RCC 7860 (cell line): ENCODE measurements around the gene HTR3E.
"Not testable (repeated sequence)": the region's sequence is repeated elsewhere in the genome, so short reads cannot be mapped to it uniquely, and the experiment has no call there.

Experiments
- DNase-seq: peaks from one replicate; pipeline ENCODE4 v3.0.0-alpha.2; 2015; ENCODE audit warnings: low spot score
- FAIRE-seq: peaks from 2 replicates; lab custom pipeline; 2012; peaks lifted over from hg19 to GRCh38; lab: Jason Lieb, UNC

HTR3E gene

DNA sequence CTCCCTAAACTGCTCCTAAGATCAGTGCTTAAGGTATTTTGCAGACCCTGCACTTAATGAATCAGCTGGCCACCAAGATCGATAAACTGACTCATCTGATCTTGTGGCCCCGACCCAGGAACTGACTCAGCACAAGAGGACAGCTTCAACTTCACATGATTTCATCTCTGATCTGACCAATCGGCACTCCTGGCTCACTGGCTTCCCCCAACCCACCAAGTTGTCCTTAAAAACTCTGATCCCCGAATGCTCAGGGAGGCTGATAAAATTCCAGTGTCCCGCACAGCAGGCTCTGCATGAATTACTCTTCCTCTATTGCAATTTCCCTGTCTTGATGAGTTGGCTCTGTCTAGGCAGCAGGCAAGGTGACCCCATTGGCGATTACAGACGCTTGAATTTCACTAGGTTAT is 13.5 kb downstream of the HTR3E start:
- DNase-seq (peak; percentile 73), FAIRE-seq (peak; percentile 82)

DNA sequence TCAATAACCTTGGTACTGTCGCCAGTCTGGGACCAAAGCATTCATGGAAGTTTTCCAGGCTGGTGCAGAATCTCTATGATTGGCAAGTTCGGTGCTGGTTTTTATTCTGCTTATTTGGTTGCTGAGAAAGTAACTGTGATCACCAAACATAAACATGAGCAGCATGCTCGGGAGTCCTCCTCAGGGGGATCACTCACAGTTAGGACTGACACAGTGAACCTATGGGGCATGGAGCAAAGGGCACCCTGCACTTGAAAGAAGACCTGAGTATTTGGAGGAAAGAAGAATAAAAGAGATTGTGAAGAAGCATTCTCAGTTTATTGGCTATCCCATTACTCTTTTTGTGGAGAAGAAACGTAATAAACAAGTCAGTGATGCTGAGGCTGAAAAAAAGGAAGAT is 19.2 kb downstream of the HTR3E start:
- FAIRE-seq (no peak), DNase-seq (no peak)

DNA sequence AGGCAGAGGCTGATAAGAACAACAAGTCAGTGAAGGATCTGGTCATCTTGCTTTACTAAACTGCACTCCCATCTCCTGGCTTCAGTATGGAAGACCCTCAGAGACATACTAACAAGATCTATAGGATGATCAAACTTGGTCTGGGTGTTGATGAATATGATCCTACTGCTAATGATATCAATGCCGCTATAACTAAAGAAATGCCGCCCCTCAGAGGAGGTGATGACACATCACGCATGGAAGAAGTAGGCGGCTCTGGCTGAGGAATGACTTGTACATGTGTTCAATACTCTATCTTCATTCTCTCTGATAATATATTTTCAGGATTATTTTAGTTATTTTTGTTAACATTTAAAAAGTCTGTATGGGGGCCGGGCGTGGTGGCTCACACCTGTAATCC is 20.8 kb downstream of the HTR3E start:
- DNase-seq (no peak), FAIRE-seq (no peak)

DNA sequence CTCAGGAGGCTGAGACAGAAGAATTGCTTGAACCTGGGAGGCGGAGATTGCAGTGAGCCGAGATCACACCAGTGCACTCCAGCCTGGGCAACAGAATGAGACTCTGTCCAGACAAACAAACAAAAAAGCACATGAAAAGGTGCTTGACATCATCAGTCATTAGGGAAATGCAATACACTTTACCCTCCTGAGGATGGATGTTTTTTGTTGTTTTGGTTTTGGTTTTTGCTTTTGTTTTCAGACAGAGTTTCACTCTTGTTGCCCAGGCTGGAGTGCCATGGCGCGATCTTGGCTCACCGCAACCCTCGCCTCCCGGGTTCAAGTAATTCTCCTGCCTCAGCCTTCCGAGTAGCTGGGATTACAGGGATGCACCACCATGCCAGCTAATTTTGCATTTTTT is 24.2 kb downstream of the HTR3E start:
- DNase-seq, FAIRE-seq: not testable (repeated sequence)

DNA sequence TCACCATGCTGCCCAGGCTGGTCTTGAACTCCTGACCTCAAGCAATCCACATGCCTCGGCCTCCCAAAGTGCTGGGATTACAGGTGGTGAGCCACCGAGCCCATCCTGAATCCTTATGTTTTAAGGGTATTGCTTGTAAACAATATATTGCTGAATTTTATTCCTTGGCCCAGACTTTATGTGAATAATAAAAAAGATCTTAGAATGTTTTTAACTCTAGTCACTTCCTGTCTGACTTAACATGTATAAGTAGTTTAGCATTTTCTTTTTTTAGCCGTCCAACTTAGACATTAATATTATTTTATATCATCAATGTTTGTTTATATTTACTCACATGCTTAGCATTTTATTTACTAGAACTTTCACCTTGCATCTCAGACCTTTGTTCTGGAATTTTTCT is 29.1 kb downstream of the HTR3E start:
- no peak for FAIRE-seq

DNA sequence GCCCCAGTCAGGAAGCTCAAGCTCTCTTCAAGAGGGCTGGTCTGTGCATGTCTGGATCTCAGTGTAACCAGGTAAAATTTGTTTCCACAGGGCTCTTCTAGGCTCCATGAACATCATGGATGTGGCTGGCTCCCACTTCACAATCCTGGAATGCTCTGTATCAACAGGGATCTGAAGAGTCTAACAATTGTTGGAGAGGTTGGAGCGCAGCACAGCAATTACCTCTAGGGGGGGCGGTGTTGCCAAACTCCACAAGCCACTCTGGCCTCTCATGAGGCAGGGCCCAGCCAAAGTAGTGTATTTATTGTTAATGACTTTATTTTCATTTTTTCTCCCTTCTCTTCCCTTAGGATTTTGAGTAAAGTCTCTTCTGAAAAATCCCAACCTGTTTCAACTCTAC is 32.1 kb downstream of the HTR3E start:
- FAIRE-seq (no peak), DNase-seq (no peak)

More for the DNA sequence above, 29.1 kb downstream of the HTR3E start:
- DNase-seq = no peak

DNA sequence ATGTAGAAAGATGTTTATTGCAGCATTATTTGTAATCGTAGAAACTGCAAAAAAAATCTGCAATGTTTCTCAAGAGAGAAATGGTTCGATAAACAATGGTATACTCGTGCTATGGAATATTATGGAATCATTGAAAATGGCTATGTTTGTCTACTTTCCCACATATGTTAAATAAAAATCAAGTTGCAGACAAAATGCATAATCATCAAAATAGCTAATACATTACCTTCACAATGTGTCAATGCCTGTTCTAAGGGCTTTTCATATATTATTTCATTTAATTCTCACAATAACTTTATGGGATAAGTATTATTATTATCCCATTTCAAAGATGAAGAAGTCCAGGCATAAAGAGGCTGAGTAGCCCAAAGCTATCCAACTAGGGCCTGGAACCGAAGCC is 36.1 kb downstream of the HTR3E start:
- no peak for FAIRE-seq
- DNase-seq = no peak

DNA sequence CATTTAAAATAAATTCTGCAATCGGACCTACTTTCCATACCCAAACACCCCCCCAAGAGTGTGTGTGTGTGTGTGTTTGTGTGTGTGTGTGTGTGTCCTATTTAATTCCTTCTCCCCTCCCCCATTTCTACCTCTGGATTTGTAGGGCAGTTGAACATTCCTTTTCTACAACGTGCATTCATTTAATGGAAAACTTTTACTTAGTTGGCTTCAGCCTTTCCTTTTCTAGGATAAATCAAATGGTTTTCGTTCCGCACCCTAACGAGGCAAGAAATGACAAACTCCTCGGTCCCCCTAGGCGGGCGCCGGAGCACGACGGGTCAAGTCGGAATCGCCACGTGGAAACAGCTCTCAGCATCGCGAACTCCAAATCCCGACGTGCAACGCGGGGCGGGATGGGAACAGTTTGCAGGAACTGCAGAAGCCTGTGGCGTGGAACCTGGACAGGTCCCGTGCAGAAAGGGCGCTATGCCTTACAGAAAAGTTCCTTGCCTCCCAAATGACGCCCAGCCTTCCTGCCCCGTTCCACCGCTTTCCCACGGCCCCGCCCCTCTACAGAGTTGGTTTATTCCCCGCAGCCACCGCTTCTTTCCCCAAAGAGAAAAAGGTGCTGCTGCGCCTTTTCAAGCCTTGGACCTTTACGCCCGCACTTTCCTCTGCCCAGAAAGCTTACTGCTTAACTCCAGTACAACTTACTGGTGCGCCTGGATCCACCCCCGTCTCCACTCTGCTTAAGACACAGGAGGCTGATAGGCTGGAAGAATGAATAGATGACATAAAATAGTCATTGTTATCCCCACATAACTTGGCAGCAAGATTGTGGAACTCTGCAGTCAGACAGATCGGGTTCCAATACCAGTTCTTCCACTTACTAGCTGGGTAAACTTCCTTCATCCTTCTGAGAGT is 37.2 kb downstream of the HTR3E start:
- FAIRE-seq (no peak), DNase-seq (peak; percentile 70)

DNA sequence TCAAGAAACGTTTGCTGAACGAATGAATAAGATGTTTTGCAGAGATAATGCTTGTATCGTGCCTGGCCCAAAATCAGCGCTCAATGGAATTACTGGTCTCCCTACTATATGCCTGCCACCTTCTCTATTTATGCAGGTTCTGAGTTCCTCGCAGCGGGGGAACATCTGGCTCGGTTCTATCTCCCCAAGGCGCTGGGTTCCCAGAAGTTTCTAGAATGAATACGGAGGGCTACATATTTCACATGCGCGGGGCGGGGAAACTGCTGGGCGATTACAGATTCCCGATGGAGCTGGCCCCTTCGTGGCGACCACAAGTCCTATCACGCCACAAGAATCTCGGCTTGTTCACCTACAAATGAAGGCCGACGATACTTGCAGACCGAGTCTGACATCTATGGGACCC is 37.9 kb downstream of the HTR3E start:
- FAIRE-seq = no peak

DNA sequence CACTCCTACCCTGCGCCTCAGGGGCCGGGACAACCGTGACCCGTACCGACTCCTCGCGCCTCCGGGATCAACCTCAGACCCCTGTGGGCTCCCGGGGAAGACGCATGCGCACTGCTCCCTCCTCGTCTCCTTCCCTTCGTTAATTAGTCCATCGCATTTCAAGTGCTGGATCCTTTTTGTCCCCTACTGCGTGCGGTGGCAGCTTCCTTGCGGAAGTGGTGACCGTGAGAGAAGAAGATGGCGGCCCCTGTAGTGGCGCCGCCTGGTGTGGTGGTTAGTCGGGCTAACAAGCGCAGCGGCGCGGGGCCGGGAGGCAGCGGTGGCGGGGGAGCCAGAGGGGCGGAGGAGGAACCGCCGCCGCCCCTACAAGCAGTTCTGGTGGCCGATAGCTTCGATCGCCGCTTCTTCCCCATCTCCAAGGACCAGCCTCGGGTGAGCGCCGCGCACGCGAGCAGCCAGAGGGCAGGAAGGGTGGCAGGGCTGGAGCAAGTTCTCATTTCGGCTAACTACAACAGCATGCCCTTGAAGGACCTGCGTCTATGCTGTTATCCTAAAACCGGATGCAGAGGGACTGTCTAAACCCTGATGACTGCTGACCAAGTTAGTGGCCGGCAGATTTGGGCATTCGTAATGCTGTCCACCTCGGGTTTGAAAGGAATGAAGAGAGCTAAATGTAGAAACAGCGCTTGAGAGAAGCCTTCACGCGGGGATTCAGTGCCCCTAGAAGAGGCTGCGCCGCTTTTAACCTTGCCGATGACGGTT is 38.5 kb downstream of the HTR3E start, which contains the start of gene EIF2B5:
Gene EIF2B5, plus strand, starts transcription at position 210 of the 762 bp plus-strand sequence. Its CDS starts 28 bp downstream, at position 238.
- no peak for FAIRE-seq
- peak; percentile 84 for DNase-seq

More for the DNA sequence above, 37.9 kb downstream of the HTR3E start:
- no peak for DNase-seq

DNA sequence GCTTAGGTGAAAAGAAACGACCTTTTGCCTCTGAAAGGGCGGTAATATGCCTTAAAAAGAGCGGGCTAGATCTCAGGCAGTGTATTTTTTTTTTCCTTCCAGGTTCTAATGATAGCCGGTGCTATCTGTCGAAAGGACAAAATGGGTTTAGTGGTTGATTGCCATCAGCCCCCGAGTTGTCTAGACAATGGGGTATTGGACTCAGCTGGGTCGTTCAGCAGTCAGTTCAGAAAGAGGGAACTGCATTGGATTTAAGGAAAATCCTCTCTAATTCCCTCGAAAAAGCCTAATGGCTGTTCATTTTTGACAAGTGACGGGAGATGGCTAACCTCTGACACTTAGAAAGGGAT is 39.0 kb downstream of the HTR3E start:
- no peak for FAIRE-seq
- DNase-seq = no peak

DNA sequence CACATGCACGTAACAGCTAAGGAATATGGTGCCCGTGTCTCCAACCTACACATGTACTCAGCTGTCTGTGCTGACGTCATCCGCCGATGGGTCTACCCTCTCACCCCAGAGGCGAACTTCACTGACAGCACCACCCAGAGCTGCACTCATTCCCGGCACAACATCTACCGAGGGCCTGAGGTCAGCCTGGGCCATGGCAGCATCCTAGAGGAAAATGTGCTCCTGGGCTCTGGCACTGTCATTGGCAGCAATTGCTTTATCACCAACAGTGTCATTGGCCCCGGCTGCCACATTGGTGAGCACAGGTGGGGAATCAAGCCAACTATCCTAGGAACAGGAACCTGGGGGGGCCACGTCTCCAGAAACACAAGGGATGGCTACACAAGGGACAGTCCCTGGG is 43.6 kb downstream of the HTR3E start:
- DNase-seq (no peak), FAIRE-seq (no peak)

DNA sequence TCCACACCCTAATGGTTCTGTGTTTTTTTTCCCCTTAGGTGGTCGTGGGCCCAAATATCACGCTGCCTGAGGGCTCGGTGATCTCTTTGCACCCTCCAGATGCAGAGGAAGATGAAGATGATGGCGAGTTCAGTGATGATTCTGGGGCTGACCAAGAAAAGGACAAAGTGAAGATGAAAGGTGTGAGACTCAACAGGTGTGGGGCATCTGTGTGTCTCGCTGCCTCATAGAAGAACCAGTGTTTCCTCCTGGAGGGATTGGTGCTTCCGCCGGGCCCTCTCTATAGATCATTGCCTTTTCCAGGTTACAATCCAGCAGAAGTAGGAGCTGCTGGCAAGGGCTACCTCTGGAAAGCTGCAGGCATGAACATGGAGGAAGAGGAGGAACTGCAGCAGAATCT is 45.3 kb downstream of the HTR3E start:
- FAIRE-seq = no peak
- no peak for DNase-seq

DNA sequence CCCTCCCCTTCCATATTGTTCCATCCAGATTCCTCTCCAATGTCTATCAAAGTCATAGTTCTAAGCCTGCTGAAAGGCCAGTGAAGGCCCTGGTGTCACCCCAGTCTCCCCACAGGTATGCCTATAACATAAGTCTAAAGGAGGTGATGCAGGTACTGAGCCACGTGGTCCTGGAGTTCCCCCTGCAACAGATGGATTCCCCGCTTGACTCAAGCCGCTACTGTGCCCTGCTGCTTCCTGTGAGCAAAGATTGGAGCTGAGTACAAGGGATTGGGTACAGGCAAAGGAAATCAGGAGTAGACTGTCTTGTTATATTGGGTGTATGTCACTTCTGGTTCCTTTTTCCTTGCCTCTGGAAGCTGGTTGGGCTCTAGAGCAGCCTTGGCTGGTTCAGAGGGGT is 46.5 kb downstream of the HTR3E start:
- FAIRE-seq (no peak), DNase-seq (no peak)

DNA sequence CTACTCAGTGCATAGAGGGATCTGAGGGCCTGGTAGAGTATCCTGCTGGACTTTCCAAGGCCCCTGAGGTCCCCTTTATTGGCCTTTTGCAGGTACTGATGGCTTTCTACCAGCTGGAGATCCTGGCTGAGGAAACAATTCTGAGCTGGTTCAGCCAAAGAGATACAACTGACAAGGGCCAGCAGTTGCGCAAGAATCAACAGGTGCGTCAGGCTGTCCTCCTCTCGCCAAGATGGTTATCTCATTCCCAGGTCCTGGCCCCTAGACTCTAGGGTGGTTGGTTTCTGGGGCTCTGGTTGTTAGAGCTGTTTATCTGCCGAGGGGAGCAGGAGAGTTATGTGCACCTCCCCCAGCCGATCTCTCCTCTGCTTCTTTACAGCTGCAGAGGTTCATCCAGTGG is 47.6 kb downstream of the HTR3E start:
- DNase-seq (no peak), FAIRE-seq (no peak)

DNA sequence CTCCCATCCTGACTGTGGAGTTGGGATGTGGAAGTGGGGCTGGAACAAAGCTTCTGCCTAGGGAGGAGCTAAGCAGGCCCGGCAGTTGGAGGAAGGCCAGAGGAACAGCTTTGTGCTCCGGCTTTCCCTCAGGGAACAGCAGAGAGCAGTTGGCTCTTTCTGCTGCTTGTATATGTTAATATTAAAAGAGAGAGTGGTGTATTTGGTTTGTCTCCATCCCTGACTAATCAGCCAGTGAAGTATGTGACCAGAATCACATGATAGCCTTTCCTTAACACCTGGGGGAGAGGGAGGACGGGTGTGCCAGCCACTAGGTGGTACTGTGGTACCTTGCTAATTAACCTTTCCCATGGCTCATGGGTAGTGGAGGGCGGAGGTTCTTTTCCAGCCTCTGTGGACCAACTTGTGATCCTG is 48.3 kb downstream of the HTR3E start:
- peak; percentile 62 for FAIRE-seq
- DNase-seq = peak; percentile 64

DNA sequence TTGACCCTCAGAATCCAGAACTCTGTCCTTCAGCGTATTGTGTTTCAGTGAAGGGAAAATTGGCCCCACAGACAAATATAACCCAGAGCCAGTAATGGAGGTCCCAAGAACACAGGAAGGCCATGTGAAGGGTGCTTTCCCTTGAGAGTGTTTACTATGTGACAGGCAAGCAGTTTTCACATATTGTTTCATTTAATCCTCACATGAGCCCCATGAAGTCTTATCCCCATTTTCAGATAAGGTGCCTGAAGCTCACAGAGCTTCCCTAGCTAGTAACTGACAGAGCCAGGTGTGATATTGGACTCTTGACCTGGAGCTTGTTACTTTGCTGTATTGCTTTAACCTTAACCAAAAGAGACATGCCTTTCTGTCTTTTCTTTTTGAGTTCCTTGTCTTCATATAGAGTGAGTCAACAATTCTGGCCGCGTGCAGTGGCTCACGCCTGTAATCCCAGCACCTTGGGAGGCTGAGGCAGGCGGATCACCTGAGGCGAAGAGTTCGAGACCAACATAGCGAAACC is 48.9 kb downstream of the HTR3E start:
- FAIRE-seq (no peak), DNase-seq (no peak)

DNA sequence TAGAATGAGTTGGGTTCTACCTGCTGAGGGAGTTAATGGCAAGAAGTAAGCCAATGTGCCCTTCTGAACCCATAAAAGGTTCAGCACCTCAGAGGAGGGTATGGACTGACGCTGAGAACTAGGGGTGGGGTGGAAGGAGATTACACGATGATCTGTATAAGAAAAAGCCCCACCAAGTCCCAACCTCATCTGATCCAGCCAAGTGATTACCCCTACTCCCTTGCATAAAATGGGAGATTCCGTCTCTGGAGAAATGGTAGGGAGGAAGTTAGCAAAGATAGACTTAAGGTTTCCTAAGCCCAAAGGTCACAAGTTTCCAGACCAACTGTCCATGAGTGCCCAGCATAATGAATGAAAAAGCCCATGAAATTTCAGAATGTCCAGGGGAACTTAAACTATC is 51.2 kb downstream of the HTR3E start:
- DNase-seq (no peak), FAIRE-seq (no peak)

DNA sequence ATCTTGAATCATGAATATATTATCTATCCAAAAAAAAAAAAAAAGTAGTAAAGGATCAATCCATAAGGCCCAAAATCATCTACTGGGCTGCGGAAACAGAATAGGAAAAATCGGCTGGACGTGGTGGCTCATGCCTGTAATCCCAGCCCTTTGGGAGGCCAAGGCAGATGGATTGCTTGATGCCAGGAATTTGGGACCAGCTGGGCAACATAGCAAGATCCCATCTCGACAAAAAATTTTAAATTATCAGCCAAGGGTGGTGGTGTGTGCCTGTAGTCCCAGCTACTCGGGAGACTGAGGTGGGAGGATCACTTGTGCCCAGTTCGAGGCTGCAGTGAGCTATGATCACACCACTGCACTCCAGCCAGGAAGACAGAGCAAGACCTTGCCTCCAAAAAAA is 52.3 kb downstream of the HTR3E start:
- no peak for DNase-seq
- no peak for FAIRE-seq

DNA sequence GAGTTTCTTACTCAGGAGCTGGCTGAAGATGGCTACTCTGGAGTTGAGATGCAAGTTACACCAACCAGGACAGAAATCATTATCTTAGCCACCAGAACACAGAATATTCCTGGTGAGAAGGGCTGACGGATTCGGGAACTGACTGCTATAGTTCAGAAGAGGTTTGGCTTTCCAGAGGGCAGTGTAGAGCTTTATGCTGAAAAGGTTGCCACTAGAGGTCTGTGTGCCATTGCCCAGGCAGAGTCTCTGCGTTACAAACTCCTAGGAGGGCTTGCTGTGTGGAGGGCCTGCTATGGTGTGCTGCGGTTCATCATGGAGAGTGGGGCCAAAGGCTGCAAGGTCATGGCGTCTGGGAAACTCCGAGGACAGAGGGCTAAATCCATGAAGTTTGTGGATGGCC is 52.9 kb downstream of the HTR3E start:
- FAIRE-seq, DNase-seq: not testable (repeated sequence)

DNA sequence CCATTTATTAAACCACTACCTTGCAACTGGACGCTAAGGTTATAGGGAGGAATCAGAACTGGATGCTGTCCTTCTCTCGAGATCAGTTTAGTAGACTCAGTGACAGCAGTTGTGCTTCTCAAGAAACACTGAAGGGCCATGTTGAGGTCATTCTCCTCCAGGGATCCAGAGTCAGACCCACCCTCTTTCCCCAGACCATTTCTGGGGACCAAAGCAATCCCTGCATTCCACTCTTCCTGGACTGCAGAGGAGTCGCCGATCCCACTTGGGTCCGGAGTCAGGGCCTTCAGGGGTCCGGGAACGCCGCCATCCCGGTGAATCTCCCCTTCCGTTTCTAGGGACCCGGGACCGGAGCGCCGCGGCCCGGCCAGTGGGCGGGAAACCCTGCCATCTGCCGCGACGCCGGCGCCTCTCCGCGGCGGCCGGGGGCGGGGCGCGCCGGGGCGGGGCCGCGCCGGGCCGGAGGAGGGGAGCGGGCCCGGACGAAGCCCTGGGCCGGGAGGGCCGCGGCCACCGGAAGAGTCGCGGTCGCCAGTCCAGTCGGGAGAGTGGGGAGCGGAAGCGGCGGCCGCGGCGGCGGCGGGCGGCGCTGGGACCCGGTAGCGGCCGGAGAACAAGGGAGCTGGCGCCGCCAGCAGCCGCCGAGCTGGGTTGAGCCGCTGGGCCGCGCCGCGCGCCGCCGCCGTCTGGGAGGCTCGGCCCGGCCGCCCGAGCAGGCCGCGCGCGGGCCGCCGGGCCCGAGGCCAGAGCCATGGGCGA is 58.2 kb downstream of the HTR3E start, which contains the start of gene DVL3:
Gene DVL3, plus strand, starts transcription at position 493 of the 759 bp plus-strand sequence. Its CDS starts 259 bp downstream, at position 752.
- DNase-seq = peak; percentile 46
- no peak for FAIRE-seq
